CD4-positive, alpha-beta T cell treated with Interleukin-12 subunit alpha and Interleukin-12 subunit beta, for 1 hour (primary cell): Measurements from ENCODE around the gene ARHGAP15.

Source experiments
- DNase-seq: peaks from one replicate; pipeline ENCODE4 v3.0.0-alpha.2; 2020

ARHGAP15 gene

DNA sequence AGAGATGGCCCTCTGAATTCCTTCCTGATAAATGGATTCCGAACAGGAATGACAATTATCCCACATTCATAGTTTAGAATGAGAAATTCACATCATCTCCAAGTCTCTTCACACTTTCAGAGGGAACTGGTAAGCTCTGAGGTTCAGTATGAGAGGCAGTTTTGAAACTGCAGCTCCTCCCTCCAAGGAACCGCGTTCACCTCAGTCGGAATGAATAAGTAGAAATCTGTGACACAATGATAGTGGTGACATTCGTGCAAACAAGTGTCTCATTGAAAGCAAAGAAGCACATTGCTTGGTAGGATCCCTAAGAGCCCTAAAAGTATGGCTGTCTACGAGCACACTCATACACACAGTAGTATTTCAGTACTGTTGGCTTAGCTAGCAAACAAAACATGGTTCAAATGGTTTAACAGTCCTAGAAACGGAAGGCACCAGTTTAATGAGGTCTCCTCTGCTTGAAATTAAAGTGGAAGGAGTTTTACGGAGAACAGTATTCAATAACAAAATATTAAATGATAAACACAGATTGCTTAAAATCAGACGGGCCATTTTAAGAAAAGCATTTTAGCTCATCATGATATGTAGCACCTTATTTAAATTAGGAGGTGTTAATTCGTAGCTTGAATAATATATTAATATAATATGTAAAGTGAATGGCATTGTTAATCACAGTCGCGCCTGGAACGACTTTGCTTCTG lies 225.0 kb downstream of the ARHGAP15 start:
- no peak for DNase-seq

DNA sequence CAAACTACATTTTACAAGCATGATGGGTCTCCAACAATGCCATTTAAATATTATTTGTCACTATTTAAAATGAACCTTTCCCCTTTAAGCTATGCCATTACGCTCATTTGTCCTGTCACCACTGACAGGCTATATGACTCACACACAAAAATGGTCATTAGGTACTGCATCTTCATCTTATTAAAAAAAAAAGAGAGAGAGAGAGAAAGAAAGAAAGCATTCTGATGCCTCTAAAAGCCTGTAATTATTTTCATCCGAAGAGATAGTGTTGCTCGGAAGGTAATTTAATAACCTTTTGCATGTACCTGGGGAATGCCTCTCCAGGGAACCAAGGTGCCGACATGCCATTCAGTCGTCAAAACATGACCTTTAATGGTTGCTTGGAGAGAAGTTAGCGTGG lies 226.7 kb downstream of the ARHGAP15 start:
- DNase-seq = no peak

DNA sequence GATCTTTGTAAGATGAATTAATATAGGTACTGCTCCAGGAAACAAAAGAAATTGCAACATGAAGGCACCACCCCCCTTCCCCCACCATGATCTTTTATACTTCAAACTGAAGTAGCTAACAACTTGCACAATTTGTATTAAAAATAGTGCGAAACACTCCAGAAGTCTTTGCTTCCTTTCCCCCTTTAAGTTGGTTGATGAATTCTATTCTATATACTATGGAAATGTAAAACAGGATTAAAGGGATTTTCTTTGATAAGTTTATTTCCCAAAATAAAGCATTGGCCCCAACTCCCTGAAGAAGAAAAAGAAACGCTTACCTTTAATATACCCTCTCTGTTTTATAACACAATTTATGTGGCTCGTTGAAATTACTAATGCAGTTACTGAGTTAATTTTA lies 227.1 kb downstream of the ARHGAP15 start:
- no peak for DNase-seq

DNA sequence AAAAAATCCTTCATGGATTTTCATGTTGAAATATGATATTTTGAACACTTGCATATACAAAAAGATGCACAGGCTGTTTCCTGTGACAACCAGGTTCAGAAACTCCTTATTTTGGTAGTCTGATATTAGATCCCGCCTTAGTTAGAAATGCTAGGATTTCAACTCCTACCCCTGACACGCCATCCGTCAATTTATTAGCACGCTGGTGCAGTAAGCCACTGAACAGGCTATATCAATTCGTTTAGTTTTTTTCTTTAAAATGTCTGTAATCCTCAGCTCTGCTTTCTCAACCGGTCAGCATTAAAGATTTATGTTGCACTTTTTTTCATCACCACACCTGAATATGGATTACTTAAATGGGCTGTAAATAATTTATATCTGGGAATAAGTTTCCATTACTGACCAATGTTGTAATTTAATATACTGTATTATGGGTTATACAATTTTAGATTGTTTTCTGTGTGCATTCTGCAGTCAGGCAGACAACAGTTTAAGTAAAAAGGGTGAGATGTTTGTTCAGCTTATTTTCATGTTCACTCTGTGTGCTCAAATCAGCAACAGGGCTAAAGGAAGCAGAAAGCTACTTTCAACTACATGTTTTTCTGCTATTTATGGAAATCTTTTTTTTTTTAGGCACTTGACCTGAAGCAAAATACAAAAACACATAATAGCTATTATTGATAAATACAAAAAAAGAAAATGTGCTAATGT lies 227.7 kb downstream of the ARHGAP15 start:
- DNase-seq = no peak

DNA sequence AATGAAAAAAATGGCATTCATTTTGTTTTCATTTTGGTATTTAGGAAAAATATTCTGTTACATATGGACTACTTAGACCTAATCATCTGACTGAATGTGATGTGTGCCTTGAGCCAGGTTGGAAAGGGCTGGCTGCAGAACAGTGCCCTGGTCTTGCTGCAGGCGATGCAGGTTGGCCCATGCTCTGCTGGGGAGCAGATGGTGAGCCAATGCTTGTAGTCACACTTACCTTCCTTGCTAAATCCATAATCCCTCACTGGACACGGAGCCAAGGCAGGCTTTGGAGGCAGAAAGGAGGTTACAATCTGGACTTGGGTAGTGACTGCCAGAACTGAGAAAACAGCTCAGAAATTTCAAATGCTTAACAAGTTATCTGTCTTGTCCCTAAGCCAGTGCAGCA lies 228.7 kb downstream of the ARHGAP15 start:
- no peak for DNase-seq

DNA sequence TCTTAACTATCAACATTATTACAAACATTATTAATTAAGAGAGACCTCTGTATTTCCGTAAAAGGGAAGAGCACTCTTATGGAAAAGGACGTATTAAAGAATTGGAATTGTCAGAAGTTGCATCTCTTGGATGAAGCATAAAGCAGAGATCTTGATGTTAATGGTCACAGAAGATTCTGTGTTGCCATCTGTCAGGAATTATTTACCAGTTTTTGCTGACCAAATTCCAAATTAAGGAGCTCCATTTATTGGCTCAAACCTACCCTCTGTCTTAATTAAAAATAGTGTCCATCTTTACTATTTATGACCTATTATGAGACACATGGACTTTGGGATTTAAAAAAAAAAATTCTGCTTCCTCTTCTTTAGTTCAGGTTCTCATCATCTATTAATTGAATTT lies 232.1 kb downstream of the ARHGAP15 start:
- DNase-seq = no peak

DNA sequence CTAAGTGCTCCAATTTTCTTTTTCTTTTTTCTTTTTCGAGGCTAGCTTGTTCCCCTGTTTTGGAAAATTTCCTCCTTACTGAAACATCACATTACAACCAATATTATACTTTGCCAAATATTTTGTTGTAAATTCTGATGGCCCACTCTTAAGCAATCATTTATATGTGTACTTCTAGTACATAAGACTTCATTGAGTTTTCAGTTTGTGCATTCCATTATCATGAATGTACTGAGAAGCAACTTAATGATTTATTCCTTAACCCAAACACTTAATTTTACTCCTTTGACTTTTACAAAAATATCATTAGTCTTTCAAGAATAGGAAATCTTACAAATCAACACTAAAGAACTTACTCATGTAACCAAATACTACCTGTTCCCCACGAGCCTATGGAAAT lies 242.4 kb downstream of the ARHGAP15 start:
- DNase-seq = no peak

DNA sequence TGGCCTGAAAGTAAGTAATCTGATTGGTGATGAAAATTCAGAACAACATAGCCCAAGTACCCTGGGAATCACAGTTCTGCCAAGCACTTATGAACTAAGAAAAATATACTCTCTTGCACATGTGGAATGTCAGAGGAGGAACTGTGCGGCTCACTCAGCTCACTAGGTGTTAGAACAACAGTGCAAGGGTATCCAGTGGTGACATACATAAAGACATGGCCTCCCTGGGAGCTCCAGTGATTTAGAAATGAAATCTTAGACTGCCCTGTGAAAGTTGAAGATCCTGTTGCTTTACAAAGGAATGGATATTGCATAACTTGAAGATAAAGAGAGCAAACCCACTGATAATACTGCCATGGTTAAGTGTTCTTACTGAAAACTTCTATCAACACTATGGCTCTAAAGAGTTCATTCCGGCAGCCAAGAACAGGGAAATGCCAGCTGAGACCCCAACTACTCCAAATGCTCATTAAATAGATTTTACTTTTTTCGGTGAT lies 246.2 kb downstream of the ARHGAP15 start:
- DNase-seq = no peak

DNA sequence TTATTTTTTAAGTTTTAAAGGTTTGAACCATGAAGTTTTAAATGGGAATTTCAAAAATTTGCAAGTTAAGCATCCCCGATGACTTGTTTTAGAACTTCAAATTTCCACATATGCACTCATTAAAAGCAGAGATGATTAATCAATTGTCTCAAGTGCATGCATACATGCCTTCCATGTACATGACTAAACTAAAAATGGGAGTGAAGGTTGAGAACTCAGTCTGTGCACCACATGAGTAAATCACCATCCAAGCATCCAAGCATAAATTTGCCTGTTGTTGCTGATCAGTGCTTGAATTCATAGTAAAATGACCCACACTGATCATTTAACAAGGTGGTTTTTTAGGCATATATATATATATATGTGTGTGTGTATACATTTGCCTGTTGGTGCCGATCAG lies 249.8 kb downstream of the ARHGAP15 start:
- DNase-seq = no peak

DNA sequence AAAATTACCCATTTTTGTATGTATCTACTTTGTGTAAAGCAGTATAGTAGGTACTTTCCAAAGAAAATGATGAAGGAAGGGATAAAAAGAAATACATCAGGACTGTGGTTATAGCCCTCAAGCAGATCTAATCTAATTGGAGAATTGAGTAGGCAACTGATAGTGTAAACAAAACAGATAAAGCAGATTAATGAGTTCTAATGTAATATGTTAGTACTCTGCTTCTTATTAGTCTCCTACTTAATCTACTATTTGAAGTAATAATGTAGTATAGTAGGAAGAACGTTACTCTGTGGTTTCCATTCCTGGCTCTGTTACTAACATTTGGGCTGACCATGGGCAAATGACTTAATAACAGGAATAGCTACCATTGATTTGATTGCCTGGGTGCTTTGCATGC lies 250.7 kb downstream of the ARHGAP15 start:
- no peak for DNase-seq

DNA sequence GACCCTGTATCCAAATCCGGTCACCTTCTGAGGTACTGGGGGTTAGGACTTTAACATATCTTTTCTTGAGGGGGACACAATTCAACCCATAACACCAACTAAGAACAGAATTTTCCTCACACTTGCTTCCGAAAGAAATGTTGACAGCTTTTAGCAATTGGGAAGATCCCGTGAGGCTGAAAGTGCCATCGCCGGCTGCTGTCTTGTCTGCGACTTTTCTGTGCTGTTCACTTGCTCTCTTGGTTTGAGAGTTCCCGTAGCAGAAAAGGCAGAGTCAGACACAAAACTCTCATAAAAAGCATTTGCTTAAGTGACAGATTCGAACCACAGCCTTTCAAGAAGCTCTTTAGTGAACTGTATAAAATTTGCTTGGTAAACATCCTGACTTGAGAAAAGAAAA lies 253.4 kb downstream of the ARHGAP15 start:
- DNase-seq = no peak

DNA sequence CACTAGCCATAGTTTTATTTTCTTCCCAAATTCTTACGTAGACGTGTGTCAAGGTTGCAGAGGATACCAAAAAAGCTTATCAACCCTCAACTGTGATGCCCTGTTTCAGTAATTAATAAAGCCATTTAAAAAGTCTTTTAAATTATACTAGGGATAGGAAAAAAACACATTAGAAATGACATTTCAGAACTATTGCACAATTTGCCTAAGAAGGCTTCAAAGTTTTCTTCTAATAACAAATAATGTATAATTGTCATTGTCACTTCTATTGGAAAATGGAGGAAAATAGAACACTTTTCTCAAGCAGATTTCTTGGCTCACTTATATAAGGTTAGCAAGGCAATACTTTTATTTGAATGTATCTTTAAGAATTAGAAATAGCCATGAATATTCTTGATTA lies 253.8 kb downstream of the ARHGAP15 start:
- no peak for DNase-seq

DNA sequence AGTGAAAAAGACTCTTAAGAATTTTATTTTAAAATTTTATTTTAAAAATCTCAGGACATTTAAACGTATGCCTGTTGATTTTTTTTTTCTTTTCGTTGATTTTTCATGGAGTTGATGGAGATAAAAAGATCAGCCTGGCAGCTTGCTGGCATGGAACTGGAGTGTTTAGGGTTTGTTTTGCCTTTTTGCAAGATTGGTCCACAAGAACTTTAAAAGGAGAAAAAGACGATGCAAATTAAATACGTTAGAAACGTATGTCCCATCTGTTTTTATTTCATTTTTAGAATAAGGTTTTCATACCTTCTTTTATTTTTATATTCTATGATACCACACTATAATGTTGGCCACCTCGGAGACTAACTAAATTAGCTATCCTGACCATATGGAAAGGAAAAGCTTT lies 254.9 kb downstream of the ARHGAP15 start:
- no peak for DNase-seq

DNA sequence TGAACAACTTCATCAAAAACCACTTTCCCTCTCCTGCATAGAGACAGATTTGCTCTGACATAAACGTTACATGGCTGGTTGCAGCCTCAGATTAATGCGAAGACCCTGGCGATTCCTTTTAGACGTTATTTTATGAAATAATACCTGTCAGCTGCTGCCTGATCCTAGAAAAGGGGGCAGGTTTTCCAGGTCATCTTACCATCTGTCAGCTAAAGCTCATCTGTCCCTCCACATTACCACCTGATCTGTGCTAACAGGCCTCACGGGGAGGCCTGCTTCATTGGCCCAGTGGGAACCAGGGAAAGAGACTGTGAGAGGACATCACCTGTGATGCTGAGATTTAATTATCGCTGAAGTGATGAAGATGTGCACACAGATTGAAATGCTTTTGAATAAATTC lies 261.0 kb downstream of the ARHGAP15 start:
- DNase-seq = no peak

DNA sequence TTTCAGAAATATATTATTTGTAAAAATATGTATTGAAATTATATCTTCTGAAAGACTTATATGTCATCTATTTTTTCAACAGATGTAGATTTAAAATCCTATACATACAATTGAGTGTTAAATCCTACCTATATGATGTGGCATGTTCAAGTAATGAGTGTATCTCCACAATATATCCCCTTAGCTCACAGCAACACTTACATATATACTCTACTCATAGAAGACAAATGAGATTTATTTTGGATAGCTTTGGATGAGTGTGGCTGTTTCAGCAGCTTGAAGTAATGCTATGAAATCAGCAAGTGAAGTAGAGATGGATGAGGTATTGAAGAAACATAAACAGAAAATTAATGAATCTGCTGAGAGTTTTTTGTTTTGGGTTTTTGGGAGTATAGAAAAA lies 263.1 kb downstream of the ARHGAP15 start:
- no peak for DNase-seq

DNA sequence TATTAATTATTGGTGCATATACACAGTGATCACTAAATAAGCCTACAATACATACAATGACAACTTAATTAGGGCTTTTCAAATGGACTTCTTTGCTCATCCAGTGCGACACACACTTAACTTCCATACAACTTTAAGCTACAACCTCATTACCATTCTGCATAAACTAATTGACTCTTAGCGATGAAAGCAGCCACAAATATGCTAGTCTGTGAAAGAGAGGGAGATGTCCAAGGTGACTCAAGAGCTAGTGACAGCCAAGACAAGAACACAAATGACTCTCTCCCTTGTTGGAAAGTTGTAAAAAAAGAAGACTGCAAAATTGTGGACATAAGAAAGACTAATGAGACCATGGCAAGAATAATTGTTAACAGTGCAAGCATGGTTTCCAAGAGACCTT lies 264.8 kb downstream of the ARHGAP15 start:
- DNase-seq = no peak

DNA sequence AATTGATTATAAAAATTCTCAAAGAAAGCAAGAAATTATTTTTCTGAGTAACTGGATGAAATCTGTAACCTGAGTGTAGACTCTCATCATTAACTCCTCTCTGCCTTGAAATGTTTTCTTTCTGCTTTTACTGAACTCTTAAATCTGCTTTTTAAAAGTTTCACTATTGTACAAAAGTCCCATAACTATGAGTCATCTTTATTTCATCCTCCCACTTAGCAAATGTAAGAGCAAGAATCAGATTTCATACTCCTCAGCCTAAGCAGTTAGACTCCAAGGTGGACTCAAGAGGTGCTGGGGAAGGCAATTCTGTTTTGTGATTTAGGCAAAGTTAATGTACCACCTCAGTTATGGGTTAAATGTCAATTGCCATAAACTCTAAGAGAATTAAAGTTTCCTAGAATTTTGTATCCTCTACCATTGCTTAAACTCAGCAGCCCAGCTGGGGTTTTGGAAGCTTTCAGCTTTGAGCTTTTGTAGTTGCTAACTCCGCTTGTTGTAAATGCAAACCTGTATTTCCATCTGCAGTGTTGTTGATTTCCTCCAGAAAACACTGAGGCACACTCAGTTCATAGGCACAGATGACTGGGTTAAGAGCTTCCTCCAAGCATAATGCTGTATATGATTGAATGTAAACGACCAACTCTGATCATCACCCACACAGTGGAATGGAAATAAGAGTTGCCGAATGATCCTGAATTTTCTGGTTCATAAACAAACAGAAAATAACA lies 268.8 kb downstream of the ARHGAP15 start:
- DNase-seq = no peak

DNA sequence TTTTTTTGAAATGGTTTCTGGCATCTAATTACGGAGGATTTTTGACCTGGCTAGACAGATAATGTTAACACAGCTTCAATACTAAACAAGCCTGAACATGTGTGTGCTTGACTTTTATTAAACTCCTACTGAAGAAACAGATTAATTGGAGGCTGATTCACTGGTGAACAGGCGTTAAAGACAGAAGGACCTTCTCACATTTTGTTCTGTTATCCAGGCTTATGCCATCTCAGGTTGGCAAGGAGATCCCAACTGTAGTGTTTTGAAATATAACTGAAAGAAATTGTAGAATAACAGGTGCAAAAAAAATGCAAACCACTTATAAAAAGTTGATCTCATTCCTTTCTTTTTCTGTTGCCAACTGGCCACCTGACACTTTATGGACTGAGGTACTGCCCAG lies 269.6 kb downstream of the ARHGAP15 start:
- no peak for DNase-seq

DNA sequence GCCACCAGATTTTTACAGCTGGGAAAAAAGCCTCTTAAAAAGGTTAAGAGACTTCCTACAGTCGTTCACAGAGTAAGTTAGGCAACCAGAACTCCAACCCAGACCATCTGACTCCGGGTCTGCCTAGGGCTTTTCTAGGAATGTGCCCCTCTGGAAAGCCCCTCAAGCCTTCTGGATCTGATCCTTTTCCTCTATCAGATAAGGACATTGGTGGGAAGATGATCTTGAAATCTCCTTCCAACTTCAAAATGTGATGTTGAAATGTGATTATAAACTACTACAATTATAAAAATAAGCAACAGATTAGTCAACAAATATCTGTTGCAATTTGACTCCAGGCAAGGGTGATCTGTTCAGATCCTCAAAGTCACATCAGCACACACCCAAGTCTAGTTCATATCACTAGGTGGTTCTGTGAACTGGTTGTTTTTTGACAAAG lies 270.4 kb downstream of the ARHGAP15 start:
- no peak for DNase-seq

DNA sequence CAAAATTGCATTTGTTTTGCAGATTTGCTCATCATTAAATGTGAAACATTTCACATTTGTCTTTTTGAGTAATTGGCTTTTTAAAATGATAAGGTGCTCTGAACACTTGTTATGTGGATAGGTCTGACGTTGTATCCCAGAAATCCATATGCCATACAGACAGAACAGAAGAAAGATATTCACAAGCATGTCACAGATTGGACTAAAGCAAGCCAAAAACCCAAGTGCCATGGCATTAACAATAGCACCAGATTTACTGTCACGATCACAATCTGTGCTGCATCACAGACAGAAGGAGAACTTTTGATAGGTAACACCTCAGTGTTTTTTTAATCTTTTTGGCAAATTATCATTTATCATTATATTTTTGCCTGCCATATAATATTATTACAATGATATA lies 272.6 kb downstream of the ARHGAP15 start:
- DNase-seq = no peak

DNA sequence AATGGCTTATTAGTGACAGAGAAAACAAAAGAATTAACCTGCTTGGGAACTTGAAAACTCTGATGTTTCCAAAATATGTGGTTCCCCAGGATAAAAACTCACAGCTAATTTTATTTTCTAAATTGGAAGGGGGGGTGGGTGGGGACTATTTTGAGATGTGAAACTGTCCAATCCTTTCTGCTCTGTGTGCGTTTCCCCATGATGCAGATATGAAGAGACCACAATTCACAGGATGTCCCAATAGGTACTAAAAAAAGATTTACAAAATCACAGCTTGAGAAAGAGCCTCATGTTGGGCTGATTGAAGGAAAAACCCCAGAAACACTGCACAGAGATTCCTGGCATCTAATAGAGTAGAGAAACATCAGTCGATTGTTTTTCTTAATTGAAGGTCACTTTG lies 273.2 kb downstream of the ARHGAP15 start:
- no peak for DNase-seq

DNA sequence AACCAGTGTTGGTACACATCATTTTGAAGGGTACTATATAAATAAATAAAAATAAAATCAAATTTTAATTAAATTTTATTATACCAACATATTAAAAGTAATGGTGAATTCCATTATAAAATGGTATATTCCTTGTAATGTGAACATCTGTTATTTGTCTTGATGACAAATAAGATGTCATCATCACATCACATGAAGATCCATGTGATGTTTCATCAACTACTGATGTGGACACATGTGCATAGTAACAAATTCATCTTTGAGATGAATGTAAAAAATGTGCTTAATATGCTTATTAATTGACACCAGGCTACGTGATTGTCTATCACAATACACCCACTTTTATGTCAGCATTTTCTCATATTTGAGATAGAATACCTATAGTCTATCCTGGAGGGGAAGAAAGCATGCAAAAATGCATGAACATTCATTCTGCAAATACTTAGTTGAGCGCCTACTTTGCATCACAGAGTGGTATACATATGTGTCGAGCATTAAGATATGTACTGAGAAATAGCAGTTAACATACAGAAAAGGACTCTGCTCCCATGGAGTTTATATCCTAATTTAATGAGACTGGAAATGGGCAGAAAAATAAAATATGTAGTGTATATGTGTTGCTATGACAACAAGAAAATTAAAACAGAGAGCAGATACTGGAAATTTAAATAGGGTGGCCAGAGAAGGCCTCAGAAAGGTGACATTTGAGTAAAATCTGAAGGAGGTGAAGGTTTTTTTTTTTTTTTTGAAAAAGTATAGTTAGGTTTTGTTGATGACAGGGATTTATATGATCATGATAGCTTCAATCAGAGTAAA lies 281.1 kb downstream of the ARHGAP15 start:
- no peak for DNase-seq

DNA sequence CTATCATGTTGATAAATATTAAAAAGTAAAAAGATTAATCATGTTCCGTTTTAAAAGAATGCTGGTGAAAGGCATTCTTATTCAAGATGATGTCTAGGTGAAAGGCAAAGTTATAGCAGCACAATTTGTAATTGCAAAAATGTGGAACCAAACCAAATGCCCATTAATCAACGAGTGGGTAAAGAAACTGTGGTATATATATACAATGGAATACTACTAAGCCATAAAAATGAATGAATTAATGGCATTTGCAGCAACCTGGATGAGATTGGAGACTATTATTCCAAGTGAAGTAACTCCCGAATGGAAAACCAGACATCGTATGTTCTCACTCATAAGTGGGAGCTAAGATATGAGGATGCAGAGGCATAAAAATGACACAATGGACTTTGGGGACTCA lies 286.4 kb downstream of the ARHGAP15 start:
- DNase-seq = no peak
